GM12801 (cell line): ENCODE results near the gene ERN1.

ENCODE experiments used
- TF ChIP-seq, protein P1 (sequence below): IDR thresholded peaks from one replicate; pipeline ENCODE4 v1.5.1; 2011; ENCODE audit warnings: control low read depth; ENCODE audit not compliant: insufficient read length; ENCODE audit errors: extremely low read depth

Gene ERN1

DNA sequence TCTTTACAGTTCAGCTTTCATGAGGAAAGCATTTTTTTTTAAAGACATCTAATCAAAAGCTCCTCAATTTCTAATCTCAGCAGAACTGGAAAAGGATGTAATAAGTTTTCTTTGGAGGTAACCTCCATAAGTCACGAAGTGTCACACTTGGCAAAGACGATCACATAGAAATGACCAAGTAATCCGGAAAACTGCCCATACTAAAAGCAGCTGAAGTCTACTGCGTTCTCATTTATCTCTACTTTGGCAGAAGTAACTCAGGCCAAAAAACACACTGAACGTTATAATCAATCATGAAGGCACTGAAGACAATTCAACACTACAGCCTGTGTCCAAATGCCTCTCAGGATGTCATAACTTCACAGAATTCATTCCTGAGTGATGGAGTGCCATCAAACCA is 39.8 kb downstream of the ERN1 start:
- TF ChIP-seq, protein P1, sequence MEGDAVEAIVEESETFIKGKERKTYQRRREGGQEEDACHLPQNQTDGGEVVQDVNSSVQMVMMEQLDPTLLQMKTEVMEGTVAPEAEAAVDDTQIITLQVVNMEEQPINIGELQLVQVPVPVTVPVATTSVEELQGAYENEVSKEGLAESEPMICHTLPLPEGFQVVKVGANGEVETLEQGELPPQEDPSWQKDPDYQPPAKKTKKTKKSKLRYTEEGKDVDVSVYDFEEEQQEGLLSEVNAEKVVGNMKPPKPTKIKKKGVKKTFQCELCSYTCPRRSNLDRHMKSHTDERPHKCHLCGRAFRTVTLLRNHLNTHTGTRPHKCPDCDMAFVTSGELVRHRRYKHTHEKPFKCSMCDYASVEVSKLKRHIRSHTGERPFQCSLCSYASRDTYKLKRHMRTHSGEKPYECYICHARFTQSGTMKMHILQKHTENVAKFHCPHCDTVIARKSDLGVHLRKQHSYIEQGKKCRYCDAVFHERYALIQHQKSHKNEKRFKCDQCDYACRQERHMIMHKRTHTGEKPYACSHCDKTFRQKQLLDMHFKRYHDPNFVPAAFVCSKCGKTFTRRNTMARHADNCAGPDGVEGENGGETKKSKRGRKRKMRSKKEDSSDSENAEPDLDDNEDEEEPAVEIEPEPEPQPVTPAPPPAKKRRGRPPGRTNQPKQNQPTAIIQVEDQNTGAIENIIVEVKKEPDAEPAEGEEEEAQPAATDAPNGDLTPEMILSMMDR = no peak

GRCh38 chr17:64087252-64088005 is 42.5 kb downstream of the ERN1 start:
- TF ChIP-seq, protein P1 = no peak

DNA sequence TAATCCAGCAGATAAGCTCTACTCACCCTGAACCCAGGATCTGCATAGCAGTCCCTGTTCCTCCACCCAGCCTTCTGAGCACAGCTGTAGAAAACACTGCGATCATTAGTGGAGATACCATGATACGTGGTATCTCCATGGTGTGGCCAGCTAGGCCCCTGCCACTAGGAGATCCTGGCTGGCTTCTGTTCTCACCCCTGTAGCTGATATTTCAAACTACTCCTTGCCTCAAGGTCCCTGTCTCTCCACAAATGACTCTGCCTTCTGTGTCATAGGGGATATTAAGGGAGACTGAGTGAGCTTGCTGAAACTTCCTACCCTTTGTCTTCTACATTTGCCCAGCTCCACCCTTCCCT is 44.3 kb downstream of the ERN1 start:
- TF ChIP-seq, protein P1 = no peak

DNA sequence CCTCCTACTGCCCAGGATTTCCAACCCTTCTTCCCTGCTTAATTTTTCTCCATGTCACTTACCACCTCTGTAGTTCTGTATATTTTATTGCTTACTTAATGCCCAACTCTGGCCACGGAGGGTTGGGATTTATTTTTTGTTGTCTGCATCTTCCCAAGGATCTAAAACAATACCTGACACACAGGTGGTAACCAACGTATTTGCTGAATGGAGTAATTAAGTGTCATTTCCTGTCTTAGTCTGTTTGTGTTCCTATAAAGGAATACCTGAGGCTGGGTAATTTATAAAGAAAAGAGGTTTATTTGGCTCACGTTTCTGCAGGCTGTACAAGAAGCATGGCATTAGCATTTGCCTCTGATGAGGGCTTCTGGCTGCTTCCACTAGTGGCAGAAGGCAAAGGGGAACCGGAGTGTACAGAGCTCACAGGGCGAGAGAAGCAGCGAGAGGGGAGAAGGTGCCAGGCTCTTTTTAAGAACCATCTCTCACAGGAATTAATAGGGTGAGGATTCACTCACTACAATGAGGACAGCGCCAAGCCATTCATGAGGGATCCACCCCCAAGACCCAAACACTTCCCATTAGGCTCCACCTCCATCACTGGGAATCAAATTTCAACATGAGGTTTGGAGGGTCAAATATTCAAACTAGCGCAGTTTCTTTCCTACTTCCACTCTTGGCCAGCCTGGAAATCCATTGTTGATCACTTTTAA is 44.8 kb downstream of the ERN1 start:
- TF ChIP-seq, protein P1 = no peak

- TF ChIP-seq, protein P1 = no peak
Measured at GRCh38 chr17:64084086-64084939, 45.6 kb downstream of the ERN1 start.

- TF ChIP-seq, protein P1 = no peak
Measured at GRCh38 chr17:64083563-64084085, 46.3 kb downstream of the ERN1 start.

- TF ChIP-seq, protein P1 = no peak
Measured at GRCh38 chr17:64083093-64083492, 46.9 kb downstream of the ERN1 start.
